Keratinocyte (primary cell): ENCODE data around the gene GTF2A1L. TPM values are rescaled to one million over a fixed set of nuclear protein-coding genes. Genes with fewer than 3 reads are reported as not detected.

Experiments
- DNase-seq: peaks from one replicate; pipeline ENCODE4 v3.0.0-alpha.2; 2011; ENCODE audit warnings: low read depth, missing footprints, low spot score
- FAIRE-seq: peaks from 2 replicates; lab custom pipeline; 2011; peaks lifted over from hg19 to GRCh38; lab: Jason Lieb, UNC
- H2AFZ ChIP-seq: 2 replicates; pipeline ENCODE4 v1.6.0; 2012; ENCODE audit warnings: low read length, control low read depth, inconsistent platforms; ENCODE audit not compliant: control insufficient read depth
- H3K27ac ChIP-seq: 2 replicates; pipeline ENCODE4 v1.5.1; 2011; ENCODE audit warnings: low read length; ENCODE audit not compliant: control insufficient read depth, insufficient read depth
- H3K27me3 ChIP-seq: 3 replicates; pipeline ENCODE4 v1.6.0; 2011; ENCODE audit warnings: low read length; ENCODE audit not compliant: control insufficient read depth, insufficient read depth; ENCODE audit errors: extremely low read depth
- H3K36me3 ChIP-seq, 2 experiments: 2 replicates in 1 of 2; 3 replicates in 1 of 2; pipeline ENCODE4 v1.5.1; 2011; ENCODE audit warnings: low read length in 2 of 2, mild to moderate bottlenecking in 1 of 2; ENCODE audit not compliant: control insufficient read depth in 2 of 2, insufficient read depth in 2 of 2; ENCODE audit errors: extremely low read depth in 1 of 2
- H3K4me1 ChIP-seq: 3 replicates; pipeline ENCODE4 v1.5.1; 2011; ENCODE audit warnings: low read length; ENCODE audit not compliant: control insufficient read depth, insufficient read depth; ENCODE audit errors: extremely low read depth
- H3K4me2 ChIP-seq: 3 replicates; pipeline ENCODE4 v1.6.0; 2011; ENCODE audit warnings: low read depth, low read length; ENCODE audit not compliant: control insufficient read depth, insufficient read depth; ENCODE audit errors: extremely low read depth
- H3K4me3 ChIP-seq, 3 experiments: fragments of 200-600 bp in 1 of 3; sonication (generic) in 1 of 3; 2 replicates in 2 of 3; 3 replicates in 1 of 3; pipeline ENCODE4 v1.5.1; 2011 to 2016; ENCODE audit warnings: low read length in 3 of 3, mild to moderate bottlenecking in 3 of 3, control low read depth in 2 of 3, inconsistent platforms in 1 of 3, low read depth in 1 of 3, mixed read lengths in 1 of 3, mixed run types in 1 of 3, moderate library complexity in 1 of 3; ENCODE audit not compliant: control insufficient read depth in 2 of 3, insufficient read depth in 2 of 3; ENCODE audit errors: extremely low read depth in 1 of 3
- H3K79me2 ChIP-seq: 2 replicates; pipeline ENCODE4 v1.6.0; 2012; ENCODE audit warnings: low read length; ENCODE audit not compliant: control insufficient read depth, insufficient read depth
- H3K9ac ChIP-seq: 3 replicates; pipeline ENCODE4 v1.6.0; 2011; ENCODE audit warnings: low read length; ENCODE audit not compliant: control insufficient read depth, insufficient read depth; ENCODE audit errors: extremely low read depth
- H3K9me1 ChIP-seq: 3 replicates; pipeline ENCODE4 v1.6.0; 2011; ENCODE audit warnings: low read length; ENCODE audit not compliant: control insufficient read depth, insufficient read depth; ENCODE audit errors: extremely low read depth
- H3K9me3 ChIP-seq: 2 replicates; pipeline ENCODE4 v1.5.1; 2012; ENCODE audit warnings: low read depth, low read length; ENCODE audit not compliant: control insufficient read depth
- H4K20me1 ChIP-seq: 3 replicates; pipeline ENCODE4 v1.6.0; 2011; ENCODE audit warnings: low read length; ENCODE audit not compliant: control insufficient read depth, insufficient read depth; ENCODE audit errors: extremely low read depth
- CTCF ChIP-seq, 3 experiments: IDR thresholded peaks in 1 of 3; conservative IDR thresholded peaks in 1 of 3; optimal IDR thresholded peaks in 1 of 3; 2 replicates in 2 of 3; 3 replicates in 1 of 3; pipeline versions ENCODE3 to v1.5.1; 2011; ENCODE audit warnings: low read length in 3 of 3, mild to moderate bottlenecking in 3 of 3, moderate library complexity in 2 of 3, control low read depth in 1 of 3, inconsistent platforms in 1 of 3; ENCODE audit not compliant: insufficient read depth in 2 of 3; ENCODE audit errors: extremely low read depth in 1 of 3
- EZH2 ChIP-seq: IDR thresholded peaks from one replicate; pipeline ENCODE4 v1.6.1; 2012; ENCODE audit warnings: inconsistent platforms, mild to moderate bottlenecking, low read length, moderate library complexity
- dilution Hi-C: fragments of 300-500 bp; cut with MboI; formaldehyde crosslinking; loops from one replicate; pipeline ENCODE4 v1.7.0; 2020; ENCODE audit warnings: low sequenced_read_pairs; ENCODE audit not compliant: extremely low pct_ligation_motif_present
- polyA plus RNA-seq, 5 experiments: library from polyadenylated mRNA; depleted of rRNA in 3 of 5; stranded (reverse) in 3 of 5; stranded (forward) in 1 of 5; unstranded in 1 of 5; fragments of >200 nt; gene quantifications; 1 replicate in 1 of 5; 2 replicates in 3 of 5; 3 replicates in 1 of 5; pipeline versions ENCODE4 v1.2.1 to v1.2.3, GENCODE V29; 2011 to 2012; ENCODE audit warnings: missing spikeins in 2 of 5, low read depth in 1 of 5, low replicate concordance in 1 of 5

GTF2A1L gene
- polyA plus RNA-seq, 1 donor (not counting 4 experiments of a cell fraction or from before 2014, with no cell fraction given): not detected

- no peak for DNase-seq
- Histone ChIP-seq H3K4me2 (no peak overlapping the region), H3K4me1 (no peaks in the 10 kb centered on the region), H3K9me1 (no peaks in the 10 kb centered on the region), H3K79me2 (no peaks in the 10 kb centered on the region), H3K9ac (no peak overlapping the region), H3K9me3 (no peaks in the 10 kb centered on the region), H2AFZ (no peak overlapping the region), H4K20me1 (no peaks in the 10 kb centered on the region), H3K27ac (no peak overlapping the region), H3K36me3 (no peaks in the 10 kb centered on the region), H3K4me3 (no peak overlapping the region), H3K27me3 (no peaks in the 10 kb centered on the region)
- TF ChIP-seq CTCF (optimal IDR thresholded peaks at IDR 0.05 in 1 of 3, IDR thresholded peaks at IDR 0.05 in 1 of 3, conservative IDR thresholded peaks at IDR 0.05 in 1 of 3; ENCODE audit: extremely low read depth in 1 of 3, insufficient read depth in 2 of 3, low read length in 3 of 3) (no peak), EZH2 (no peak)
- dilution Hi-C loops: no loop called here
- FAIRE-seq: no peak
Observed at GRCh38 chr2:48685126-48685525, 67.5 kb downstream of the GTF2A1L start.

GRCh38 chr2:48691935-48692691 is 74.5 kb downstream of the GTF2A1L start:
- no peaks in the 10 kb centered on the region for H3K79me2 ChIP-seq
- no peaks in the 10 kb centered on the region for H3K27me3 ChIP-seq
- no peaks in the 10 kb centered on the region for H3K36me3 ChIP-seq
- H3K4me3 ChIP-seq: no peak overlapping the region
- H4K20me1 ChIP-seq: no peaks in the 10 kb centered on the region
- no peak overlapping the region for H3K9ac ChIP-seq
- FAIRE-seq: no peak
- no peak overlapping the region for H3K27ac ChIP-seq
- TF ChIP-seq CTCF (optimal IDR thresholded peaks at IDR 0.05 in 1 of 3, IDR thresholded peaks at IDR 0.05 in 1 of 3, conservative IDR thresholded peaks at IDR 0.05 in 1 of 3; ENCODE audit: extremely low read depth in 1 of 3, insufficient read depth in 2 of 3, low read length in 3 of 3) (no peak), EZH2 (no peak)
- no peaks in the 10 kb centered on the region for H3K9me1 ChIP-seq
- H3K4me1 ChIP-seq: peaks cover 5% of the 10 kb centered on the region
- H3K4me2 ChIP-seq: no peak overlapping the region
- no peaks in the 10 kb centered on the region for H3K9me3 ChIP-seq
- H2AFZ ChIP-seq: no peak overlapping the region
- dilution Hi-C loops: no loop called here
- no peak for DNase-seq
